GM21529 (cell line): ENCODE data around the gene GCH1.
"Not testable (repeated sequence)": the region's sequence is repeated elsewhere in the genome, so short reads cannot be mapped to it uniquely, and the experiment has no call there.

ENCODE experiments used
- ATAC-seq: cut with Tn5 transposase; IDR thresholded peaks from one replicate; pipeline ENCODE4 v1.9.1; 2021; ENCODE audit not compliant: unreplicated experiment

The GCH1 gene, protein sequence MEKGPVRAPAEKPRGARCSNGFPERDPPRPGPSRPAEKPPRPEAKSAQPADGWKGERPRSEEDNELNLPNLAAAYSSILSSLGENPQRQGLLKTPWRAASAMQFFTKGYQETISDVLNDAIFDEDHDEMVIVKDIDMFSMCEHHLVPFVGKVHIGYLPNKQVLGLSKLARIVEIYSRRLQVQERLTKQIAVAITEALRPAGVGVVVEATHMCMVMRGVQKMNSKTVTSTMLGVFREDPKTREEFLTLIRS

DNA sequence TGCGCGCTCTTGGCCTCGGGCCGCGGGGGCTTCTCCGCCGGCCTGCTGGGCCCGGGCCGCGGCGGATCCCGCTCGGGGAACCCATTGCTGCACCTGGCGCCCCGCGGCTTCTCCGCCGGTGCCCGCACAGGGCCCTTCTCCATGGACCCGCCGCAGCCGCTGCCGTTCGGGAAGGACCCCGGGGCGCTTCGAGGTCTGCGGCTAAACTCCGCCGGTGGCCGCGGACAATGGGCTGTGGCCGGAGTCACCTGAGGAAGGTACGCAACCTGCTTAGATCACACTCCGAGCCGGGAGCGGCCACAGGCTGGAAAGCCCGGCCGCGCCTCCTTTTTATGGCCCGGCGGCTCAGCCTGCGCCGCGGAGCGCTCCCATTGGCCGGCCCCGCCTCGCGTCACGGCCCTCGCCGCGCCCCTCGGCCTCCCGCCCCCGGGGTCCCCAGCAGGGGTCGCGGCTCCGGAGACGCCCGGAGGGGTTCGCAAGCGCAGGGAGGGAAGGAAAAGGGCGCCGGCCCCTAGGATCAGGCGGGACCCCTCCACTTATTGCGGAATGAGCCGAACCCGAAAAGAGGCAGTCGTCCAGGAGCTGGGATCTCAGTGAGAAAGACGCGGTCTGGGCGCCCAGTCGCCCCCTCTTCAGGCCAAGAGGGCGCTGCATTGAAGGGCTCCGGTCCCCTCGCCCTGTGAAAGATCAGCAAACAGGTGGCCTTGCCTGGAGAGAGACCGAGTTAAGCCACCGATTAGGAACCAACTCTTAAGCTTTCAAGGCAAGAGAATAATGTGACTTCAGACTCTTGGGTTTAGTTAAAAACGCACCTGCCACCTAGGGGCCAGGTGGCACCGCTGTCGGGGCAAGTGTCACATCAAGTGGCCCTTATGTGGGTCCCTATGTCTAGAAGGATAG is at the start of gene GCH1:
TSS of gene GCH1 (minus strand) at position 306 of the 900 bp plus-strand sequence. CDS start at position 143, 163 bp downstream.
- peak; percentile 82 for ATAC-seq

DNA sequence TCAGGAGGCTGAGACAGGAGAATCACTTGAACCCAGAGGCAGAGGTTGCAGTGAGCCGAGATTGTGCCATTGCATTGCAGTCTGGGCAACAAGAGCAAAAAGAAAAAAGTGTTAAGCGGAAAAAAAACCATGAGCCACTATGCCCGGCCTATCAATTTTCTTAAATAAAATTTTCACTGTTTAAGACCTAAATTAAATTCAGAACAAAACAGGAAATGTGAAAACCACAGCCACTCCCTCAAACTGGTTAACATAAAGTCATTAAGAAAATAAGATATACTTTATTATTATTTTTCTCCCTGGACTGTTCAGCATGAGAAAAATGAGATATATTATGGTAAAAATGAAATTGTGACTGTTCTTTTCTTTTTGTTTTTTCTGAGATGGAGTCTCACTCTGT is 44.6 kb upstream of the GCH1 start:
- no peak for ATAC-seq

DNA sequence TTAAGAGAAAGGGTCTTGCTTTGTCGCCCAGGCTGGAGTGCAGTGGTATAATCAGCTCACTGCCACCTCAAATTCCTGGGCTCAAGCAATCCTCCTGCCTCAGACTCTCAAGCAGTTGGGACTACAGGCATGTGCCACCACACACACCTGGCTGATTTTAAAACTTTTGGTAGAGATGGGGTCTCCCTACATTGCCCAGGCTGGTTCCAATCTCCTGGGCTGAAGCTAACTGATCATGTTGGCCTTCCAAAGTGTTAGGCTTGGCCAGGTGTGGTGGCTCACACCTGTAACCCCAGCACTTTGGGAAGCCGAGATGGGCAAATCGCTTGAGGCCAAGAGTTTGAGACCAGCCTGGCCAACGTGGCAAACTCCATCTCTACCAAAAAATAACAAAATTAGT is 43.9 kb upstream of the GCH1 start:
- ATAC-seq = no peak

DNA sequence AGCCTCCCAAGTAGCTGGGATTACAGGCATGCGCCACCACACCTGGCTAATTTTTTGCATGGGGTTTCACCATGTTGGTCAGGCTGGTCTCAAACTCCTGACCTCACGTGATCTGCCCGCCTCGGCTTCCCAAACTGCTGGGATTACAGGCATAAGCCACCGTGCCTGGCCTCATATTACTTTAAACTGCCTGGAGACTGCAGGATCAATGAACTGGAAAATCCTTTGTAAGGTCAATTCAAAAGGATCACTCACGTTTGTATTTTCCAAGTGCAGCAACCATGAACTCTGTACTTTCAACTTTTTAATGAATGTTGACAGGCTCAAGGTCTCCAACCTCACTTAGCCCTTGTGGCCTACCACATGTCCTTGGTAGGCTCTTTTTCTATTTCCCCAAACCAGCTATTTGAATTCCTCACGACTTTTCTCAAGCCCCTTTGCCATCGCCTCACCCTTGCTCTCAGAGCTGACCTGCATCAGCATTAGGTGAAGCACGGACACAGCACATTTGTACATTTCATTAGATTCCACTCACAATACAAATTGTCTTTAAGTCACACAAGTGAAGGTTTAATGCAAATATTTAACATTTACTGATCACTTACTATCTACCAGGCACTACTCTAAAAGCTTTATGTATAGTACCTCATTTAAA is 42.2 kb upstream of the GCH1 start:
- ATAC-seq = no peak

DNA sequence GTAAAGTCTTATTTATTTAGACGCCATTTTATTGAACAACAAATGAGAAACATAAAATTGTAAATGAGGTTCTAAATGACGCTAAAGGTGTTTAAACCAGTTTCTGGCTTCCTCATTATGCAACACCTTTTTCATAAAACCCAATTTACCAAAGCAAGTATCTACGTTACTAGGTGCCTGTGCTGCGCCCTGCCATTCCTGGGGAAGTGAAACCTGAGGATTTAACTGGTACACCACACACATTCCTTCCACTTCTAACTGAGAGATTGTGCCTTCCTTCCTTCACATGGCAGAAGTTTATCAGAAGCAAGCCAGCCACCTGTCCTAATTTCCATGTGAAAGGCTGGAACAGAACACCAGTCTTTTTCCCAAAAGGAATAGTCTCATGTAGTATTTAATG is 40.3 kb upstream of the GCH1 start:
- no peak for ATAC-seq

DNA sequence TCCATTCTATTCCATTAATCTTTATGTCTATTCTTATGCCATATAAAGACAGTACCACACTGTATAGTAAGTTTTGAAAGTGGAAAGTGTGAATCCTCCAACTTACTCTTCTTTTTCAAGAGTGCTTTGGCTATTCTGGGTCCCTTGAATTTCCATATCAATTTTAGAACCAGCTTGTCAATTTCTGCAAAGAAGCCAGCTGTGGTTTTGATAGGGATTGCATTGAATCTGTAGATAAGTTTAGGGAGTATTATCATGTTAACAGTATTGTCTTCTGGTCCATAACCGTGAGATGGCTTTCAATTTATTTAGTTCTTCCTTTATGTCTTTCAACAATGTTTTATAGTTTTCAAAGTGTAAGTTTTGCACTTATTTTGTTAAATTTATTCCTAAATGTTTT is 34.2 kb upstream of the GCH1 start:
- no peak for ATAC-seq

DNA sequence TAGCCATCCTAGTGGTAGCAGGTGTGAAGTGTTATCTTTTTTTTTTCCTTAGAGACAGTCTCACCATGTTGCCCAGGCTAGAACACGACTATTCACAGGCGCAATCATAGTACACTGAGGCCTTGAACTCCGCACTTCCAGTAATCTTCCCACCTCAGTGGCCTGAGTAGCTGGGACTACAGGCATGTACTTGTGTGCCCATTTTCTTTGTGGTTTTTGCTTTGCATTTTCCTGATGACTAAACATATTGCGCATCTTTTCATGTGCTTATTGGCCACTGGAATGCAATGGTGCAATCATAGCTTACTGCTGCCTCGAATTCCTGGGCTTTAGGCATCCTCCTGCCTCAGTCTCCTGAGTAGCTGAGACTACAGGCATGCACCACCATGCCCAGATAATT is 33.3 kb upstream of the GCH1 start:
- no peak for ATAC-seq

DNA sequence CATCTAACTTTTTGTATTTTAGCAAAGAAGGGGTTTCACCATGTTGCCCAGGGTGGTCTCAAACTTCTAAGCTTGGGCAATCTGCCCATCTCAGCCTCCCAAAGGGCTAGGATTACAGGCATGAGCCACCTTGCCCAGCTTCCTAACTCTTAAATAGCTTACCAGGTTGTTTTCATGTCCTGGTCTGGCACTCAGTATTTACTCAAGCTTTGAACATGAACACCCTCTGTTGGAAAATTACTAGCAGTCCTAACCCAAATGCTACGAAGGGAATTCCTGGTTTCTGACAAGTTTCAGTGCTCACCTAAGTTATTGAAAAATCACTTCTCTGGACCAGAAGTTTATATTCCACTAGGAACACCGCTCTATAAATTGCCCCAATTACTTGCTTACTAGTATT is 32.5 kb upstream of the GCH1 start:
- ATAC-seq = no peak

DNA sequence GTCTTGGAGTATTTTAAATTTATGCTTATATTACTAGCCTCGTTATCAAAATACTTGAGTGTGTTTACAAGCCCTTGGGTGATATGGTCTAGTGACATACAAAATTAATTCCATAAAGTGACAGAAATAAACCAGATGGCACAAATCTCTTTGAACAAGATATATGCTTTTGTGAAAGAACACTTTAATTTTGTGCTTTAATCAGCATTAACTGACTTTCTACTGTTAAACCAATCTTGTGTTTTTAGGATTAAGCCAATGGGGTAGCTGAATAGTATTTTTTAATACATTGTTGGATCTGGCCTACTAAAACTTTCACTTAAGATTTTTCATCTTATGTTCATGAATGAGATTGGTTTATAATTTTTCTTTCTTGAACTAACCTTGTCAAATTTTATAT is 30.4 kb upstream of the GCH1 start:
- no peak for ATAC-seq

DNA sequence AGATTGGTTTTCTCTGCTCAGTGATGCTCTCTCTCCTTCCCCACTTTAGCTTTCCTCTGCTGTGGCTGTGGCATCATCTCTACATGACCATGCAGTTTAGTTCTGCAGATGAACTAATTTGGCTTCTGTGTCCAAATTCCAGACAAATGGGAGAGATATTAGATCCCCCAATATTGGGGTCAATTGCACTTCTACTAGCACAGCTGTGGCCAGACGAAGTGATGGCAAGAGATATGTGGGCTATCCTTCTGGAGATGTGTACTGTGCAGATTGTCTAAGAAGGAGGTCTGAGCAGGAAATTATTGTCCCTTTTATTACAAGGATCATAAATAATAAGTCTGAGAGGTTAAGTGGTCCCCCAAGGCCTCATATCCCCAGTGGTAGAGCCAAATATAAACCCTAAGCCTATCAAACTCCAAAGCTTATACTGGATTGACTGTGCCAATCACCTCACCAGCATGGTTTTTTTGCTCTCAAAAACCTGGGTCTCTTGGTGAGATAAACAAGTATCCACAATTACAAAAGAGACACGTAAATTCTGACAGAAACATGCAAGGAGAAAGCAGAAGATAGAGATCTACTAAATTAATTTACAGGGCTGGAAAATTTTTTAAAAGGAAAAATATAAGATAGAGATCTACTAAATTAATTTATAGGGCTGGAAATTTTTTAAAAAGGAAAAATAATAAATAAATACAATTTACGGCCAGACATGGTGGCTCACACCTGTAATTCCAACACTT is 29.1 kb upstream of the GCH1 start:
- no peak for ATAC-seq

DNA sequence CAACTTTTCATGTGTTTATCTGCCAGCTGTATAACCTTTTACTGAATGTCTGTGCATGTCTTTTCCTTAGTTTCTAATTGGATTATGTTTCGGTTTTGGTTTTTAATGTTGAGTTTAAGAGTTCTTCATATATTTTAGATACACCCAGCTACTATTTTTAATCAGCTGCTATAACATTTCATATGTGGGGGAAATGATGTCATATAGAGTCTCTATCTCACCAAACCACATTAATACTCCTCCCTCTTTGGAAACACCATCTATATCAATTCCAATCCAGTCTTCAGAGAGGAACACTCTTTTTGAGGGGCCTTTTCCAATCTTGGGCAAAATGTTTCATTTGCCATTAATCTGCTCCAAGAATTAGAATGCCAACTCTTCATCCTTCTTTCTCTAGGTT is 28.5 kb upstream of the GCH1 start:
- no peak for ATAC-seq

DNA sequence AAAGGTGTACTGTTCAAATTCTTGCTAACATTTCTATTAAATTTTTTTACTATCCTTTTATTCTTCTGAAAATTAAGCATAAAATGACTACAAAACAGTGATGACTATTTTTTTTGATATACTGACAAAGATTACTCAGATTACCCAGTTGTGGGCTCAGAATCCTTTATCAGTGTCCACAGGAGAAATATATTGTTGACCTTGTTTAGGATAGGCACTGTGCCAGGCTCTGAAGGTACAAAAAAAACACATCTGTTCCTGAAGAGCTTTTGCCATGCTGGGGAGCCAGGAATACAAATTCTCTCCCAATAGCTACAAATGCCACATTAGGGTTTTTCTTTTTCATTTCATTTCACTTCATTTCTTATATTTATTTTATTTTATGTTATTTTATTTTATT is 26.9 kb upstream of the GCH1 start:
- no peak for ATAC-seq

DNA sequence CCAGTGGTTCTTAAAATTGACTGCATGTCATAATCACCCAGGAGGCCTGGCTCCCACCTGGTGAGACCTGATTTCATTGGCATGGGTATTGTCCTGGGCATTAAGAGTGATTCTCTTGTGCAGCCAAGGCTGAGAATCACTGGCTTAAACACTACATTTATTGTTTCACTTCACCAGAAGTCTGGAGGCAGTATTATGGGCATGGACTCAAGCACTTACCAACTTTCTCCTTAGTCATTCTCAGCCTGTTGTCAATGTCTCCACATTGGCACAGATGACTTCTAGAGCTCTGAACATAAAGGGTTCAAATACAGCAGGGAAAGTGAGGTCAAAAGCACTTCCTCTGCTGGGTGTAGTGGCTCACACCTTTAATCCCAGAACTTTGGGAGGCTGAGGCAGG is 25.6 kb upstream of the GCH1 start:
- no peak for ATAC-seq

DNA sequence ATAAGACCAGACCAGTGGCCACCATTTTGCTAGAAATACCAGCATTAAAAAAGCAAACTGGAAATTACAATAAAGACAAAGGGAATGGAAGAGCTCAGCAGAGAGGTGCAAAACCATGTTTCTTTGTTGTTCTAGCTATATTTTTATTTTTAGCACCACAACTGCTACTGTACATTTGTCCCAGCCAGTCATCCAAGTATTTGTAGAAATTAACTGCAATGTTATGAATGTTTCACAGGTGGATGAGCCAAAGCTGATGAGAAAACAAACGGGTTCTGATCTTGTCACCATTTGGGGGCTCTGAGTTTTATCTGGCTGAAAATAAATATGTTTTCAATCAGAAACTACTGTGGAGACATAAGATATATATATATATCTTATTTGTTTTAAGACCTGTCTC is 24.9 kb upstream of the GCH1 start:
- ATAC-seq = no peak

DNA sequence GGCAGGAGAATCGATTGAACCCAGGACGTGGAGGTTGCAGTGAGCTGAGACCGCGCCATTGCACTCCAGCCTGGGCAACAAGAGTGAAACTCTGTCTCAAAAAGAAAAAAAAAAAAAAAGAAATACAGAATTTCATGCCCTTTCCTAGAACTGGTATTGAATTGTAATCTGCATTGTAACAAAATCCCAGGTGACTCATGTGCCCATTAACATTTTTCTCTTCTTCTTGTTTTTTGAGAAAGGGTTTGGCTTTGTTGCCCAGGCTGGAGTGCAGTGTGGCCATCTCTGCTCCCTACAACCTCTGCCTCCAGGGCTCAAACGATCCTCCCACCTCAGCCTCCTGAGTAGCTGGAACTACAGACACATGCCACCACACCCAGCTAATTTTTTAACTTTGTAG is 23.9 kb upstream of the GCH1 start:
- ATAC-seq = not testable (repeated sequence)

DNA sequence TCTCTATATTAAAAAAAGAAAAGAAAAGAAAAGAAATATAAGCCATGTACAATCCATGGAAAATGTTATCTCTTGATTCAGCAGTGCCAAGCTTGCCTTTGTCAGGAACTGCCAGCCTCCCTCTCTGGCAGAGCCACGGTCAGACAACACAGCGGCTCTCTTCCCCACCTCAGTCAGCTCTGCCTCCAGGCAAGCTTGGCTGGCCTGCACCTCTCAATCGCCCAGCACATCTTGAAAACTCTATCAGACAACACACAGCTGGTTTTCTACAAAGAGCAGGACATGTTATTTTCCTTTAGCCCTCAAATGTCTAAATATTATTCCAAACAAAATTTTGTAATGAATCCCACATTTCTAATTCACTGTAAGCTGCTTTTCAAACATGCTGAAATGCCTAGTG is 20.0 kb upstream of the GCH1 start:
- no peak for ATAC-seq

DNA sequence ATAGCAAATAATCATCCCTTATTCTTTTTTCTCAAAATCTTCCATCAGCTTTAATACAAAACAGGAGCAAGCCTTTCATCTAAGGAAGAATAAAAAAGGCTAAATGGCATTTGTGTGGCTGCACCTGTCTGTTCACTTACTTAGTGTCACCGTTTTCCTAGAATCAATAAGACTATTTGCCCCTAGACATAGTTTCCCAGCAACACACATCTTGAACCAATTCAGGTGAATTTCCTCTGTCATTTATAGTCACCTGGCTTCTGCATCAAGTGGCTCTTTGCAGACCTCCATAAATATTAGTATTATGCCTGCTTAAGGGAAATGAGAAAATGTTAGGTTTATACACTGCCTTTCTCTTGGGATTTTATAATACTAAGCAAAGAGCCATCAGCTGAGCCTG is 17.4 kb upstream of the GCH1 start:
- no peak for ATAC-seq

DNA sequence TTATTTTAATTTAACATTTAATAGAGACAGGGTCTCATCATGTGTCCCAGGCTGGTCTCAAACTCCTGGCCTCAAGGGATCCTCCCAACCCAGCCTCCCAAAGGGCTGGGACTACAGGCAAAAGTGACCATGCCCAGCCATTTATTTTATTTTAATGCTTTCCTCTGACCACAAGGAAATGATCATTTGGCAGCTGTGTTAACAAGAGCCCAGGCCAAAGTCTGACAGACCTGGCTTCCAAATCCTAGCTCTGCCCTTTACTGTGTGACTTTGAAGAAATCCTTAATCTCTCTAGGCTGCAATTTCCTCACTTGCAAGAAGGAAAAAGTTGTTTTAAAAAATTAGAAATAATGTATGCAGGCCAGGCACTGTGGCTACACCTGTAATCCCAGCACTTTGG is 16.7 kb upstream of the GCH1 start:
- ATAC-seq = no peak

DNA sequence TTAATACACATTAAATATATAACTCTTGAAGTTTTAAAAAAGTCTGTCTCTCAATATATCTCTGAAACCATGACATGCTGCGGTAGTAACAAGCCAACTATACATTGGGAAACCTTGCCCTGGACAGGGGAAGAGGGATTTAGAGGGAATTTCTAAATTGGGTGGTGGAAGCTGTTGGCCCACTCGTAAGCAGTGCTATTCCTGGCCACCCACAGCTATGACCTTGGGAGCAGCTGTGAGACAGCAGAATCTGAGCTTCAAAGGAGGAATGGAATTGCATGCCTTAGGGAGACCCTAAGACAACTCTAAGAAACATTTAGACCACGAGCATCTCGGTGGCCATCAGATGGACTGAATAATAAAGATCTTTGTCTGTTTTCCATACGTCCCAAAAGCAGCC is 15.8 kb upstream of the GCH1 start:
- ATAC-seq = no peak

DNA sequence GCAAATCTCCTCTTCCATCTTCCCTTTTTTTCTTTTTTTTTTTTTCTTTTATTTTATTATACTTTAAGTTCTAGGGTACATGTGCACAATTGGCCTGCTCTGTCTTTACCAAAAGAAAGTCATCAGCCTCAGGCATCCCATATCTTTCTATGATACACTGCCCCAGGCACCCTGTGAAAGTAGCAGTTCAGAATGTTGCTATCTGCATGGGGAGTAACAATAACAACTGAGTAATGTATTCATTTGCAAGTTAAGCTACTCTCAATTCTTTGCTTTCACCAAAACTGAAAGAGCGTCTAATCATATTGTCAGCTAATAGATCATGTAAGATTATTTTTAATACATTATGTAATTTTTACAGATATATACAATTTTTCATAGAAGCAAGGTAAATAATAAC is 13.5 kb upstream of the GCH1 start:
- no peak for ATAC-seq

DNA sequence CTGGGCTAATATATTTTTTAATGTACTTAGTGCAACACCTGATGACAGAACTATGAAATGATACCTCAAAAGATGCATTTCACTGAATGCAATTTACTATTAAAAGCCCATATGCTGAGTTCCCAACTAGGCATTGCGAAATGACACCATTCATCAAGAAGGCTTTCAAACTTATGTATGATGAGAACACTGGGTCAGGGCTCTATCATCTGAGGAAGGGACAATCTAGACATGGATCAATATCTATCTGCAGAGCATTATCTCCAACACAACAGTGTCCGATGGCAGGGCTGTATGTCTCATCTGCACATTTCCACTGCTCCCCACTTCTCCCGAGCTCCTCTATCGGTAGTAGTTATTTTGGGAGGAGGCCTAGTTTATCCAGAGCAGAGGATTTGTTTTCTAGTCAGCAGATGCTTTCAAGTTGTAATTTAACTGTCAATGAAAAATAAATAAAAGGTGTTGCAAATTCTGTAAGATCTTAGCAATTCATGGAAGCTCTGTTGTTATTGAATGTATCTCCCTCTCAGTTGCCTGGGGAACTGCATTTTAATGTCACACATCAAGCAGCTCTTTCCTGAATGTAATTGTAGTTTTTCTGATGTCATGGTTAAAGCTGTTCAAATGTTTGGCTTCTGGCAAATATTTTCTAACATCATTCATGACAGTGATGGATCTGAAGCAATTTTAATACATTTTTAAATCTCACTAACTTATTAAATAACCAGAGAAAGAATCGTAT is 7.4 kb upstream of the GCH1 start:
- no peak for ATAC-seq
